CD4-positive, alpha-beta T cell treated with Interleukin-17A for 4 hours (primary cell): ENCODE results near the gene WLS.

ENCODE experiments used
- DNase-seq: peaks from one replicate; pipeline ENCODE4 v3.0.0-alpha.2; 2020; ENCODE audit warnings: mixed read lengths

WLS gene

GRCh38 chr1:68129536-68130250 lies 102.6 kb downstream of the WLS start:
- DNase-seq, result no peak

- no peak for DNase-seq
These were observed 103.5 kb downstream of the WLS start for GRCh38 chr1:68128820-68129219.

- DNase-seq, result no peak
These were observed 104.2 kb downstream of the WLS start for GRCh38 chr1:68128157-68128556.

- no peak for DNase-seq
These were observed 110.8 kb downstream of the WLS start for GRCh38 chr1:68121536-68121935.

- DNase-seq, result no peak
These were observed 112.1 kb downstream of the WLS start for GRCh38 chr1:68120136-68120791.

GRCh38 chr1:68119445-68119844 lies 112.9 kb downstream of the WLS start:
- no peak for DNase-seq

- no peak for DNase-seq
These were observed 114.9 kb downstream of the WLS start for GRCh38 chr1:68117416-68117815.

- peak; percentile 51 for DNase-seq
These were observed 115.6 kb downstream of the WLS start for GRCh38 chr1:68116643-68117235.

- DNase-seq, result no peak
These were observed 117.0 kb downstream of the WLS start for GRCh38 chr1:68115308-68115707.

GRCh38 chr1:68113966-68114365 lies 118.4 kb downstream of the WLS start:
- no peak for DNase-seq

GRCh38 chr1:68112835-68113243 lies 119.5 kb downstream of the WLS start:
- no peak for DNase-seq

- no peak for DNase-seq
These were observed 120.5 kb downstream of the WLS start for GRCh38 chr1:68111519-68112436.

- no peak for DNase-seq
These were observed 124.6 kb downstream of the WLS start for GRCh38 chr1:68107771-68108170.

- no peak for DNase-seq
These were observed 128.3 kb downstream of the WLS start for GRCh38 chr1:68103884-68104554.

- DNase-seq, result no peak
These were observed 129.2 kb downstream of the WLS start for GRCh38 chr1:68103011-68103545.

- no peak for DNase-seq
These were observed 130.5 kb downstream of the WLS start for GRCh38 chr1:68101829-68102228.

- DNase-seq, result no peak
These were observed 131.8 kb downstream of the WLS start for GRCh38 chr1:68100571-68100970.

GRCh38 chr1:68093737-68094136 lies 138.6 kb downstream of the WLS start:
- no peak for DNase-seq

- no peak for DNase-seq
These were observed 145.1 kb downstream of the WLS start for GRCh38 chr1:68087184-68087583.

GRCh38 chr1:68085752-68086151 lies 146.6 kb downstream of the WLS start:
- DNase-seq, result no peak

- no peak for DNase-seq
These were observed 148.6 kb downstream of the WLS start for GRCh38 chr1:68083686-68084085.

- no peak for DNase-seq
These were observed 150.5 kb downstream of the WLS start for GRCh38 chr1:68081775-68082283.
